Measurements from ENCODE around the gene PLCB4. TPM values are rescaled to one million over a fixed set of nuclear protein-coding genes. Genes with fewer than 3 reads are reported as not detected.

Gene PLCB4
- total and polyA plus RNA-seq, 2 experiments from 2014 or later = 6.5 to 16.1 TPM

- TF ChIP-seq, protein P1, sequence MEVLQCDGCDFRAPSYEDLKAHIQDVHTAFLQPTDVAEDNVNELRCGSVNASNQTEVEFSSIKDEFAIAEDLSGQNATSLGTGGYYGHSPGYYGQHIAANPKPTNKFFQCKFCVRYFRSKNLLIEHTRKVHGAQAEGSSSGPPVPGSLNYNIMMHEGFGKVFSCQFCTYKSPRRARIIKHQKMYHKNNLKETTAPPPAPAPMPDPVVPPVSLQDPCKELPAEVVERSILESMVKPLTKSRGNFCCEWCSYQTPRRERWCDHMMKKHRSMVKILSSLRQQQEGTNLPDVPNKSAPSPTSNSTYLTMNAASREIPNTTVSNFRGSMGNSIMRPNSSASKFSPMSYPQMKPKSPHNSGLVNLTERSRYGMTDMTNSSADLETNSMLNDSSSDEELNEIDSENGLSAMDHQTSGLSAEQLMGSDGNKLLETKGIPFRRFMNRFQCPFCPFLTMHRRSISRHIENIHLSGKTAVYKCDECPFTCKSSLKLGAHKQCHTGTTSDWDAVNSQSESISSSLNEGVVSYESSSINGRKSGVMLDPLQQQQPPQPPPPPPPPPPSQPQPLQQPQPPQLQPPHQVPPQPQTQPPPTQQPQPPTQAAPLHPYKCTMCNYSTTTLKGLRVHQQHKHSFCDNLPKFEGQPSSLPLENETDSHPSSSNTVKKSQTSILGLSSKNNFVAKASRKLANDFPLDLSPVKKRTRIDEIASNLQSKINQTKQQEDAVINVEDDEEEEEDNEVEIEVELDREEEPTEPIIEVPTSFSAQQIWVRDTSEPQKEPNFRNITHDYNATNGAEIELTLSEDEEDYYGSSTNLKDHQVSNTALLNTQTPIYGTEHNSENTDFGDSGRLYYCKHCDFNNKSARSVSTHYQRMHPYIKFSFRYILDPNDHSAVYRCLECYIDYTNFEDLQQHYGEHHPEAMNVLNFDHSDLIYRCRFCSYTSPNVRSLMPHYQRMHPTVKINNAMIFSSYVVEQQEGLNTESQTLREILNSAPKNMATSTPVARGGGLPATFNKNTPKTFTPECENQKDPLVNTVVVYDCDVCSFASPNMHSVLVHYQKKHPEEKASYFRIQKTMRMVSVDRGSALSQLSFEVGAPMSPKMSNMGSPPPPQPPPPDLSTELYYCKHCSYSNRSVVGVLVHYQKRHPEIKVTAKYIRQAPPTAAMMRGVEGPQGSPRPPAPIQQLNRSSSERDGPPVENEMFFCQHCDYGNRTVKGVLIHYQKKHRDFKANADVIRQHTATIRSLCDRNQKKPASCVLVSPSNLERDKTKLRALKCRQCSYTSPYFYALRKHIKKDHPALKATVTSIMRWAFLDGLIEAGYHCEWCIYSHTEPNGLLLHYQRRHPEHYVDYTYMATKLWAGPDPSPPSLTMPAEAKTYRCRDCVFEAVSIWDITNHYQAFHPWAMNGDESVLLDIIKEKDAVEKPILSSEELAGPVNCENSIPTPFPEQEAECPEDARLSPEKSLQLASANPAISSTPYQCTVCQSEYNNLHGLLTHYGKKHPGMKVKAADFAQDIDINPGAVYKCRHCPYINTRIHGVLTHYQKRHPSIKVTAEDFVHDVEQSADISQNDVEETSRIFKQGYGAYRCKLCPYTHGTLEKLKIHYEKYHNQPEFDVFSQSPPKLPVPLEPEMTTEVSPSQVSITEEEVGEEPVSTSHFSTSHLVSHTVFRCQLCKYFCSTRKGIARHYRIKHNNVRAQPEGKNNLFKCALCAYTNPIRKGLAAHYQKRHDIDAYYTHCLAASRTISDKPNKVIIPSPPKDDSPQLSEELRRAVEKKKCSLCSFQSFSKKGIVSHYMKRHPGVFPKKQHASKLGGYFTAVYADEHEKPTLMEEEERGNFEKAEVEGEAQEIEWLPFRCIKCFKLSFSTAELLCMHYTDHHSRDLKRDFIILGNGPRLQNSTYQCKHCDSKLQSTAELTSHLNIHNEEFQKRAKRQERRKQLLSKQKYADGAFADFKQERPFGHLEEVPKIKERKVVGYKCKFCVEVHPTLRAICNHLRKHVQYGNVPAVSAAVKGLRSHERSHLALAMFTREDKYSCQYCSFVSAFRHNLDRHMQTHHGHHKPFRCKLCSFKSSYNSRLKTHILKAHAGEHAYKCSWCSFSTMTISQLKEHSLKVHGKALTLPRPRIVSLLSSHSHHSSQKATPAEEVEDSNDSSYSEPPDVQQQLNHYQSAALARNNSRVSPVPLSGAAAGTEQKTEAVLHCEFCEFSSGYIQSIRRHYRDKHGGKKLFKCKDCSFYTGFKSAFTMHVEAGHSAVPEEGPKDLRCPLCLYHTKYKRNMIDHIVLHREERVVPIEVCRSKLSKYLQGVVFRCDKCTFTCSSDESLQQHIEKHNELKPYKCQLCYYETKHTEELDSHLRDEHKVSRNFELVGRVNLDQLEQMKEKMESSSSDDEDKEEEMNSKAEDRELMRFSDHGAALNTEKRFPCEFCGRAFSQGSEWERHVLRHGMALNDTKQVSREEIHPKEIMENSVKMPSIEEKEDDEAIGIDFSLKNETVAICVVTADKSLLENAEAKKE (CRISPR knock-in tag; IDR thresholded peaks at IDR 0.05) = no peak
- TF ChIP-seq STAT1 (IDR thresholded peaks at IDR 0.05; ENCODE audit: unreplicated experiment) = no peak
- TF ChIP-seq, protein P2, sequence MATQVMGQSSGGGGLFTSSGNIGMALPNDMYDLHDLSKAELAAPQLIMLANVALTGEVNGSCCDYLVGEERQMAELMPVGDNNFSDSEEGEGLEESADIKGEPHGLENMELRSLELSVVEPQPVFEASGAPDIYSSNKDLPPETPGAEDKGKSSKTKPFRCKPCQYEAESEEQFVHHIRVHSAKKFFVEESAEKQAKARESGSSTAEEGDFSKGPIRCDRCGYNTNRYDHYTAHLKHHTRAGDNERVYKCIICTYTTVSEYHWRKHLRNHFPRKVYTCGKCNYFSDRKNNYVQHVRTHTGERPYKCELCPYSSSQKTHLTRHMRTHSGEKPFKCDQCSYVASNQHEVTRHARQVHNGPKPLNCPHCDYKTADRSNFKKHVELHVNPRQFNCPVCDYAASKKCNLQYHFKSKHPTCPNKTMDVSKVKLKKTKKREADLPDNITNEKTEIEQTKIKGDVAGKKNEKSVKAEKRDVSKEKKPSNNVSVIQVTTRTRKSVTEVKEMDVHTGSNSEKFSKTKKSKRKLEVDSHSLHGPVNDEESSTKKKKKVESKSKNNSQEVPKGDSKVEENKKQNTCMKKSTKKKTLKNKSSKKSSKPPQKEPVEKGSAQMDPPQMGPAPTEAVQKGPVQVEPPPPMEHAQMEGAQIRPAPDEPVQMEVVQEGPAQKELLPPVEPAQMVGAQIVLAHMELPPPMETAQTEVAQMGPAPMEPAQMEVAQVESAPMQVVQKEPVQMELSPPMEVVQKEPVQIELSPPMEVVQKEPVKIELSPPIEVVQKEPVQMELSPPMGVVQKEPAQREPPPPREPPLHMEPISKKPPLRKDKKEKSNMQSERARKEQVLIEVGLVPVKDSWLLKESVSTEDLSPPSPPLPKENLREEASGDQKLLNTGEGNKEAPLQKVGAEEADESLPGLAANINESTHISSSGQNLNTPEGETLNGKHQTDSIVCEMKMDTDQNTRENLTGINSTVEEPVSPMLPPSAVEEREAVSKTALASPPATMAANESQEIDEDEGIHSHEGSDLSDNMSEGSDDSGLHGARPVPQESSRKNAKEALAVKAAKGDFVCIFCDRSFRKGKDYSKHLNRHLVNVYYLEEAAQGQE (IDR thresholded peaks at IDR 0.05; ENCODE audit: unreplicated experiment) = no peak
Measured at GRCh38 chr20:9354579-9354978, 285.7 kb downstream of the PLCB4 start (continued).

DNA sequence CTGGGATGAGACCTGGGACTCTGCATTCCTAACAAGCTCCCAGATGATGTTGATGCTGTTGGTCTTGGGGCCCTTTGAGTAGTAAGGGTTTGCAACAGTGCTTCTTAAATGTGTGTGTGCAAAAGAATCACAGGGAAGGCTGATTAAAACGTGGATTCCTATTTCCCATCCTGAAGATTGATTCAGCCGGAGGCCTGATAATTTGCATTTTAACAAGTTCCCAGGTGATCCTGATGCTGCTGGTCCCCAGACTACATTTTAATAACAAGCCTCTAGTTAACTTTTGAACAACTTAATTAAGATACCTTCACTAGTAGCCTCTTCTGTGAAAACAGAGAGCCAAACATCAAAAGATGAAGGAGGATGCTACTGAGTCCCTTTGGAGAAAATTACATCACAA lies 289.1 kb downstream of the PLCB4 start:
- Mint-ChIP-seq H3K27me3 (ENCODE audit: insufficient read depth, low read depth, poor library complexity) (peaks cover 3% of the 10 kb centered on the region), H3K4me1 (peaks cover 9% of the 10 kb centered on the region; the same call in 2 of the 3 replicates), H3K4me3 (no peak overlapping the region), H3K27ac (no peak overlapping the region), H3K36me3 (ENCODE audit: low read depth) (no peaks in the 10 kb centered on the region), H3K9me3 (no peaks in the 10 kb centered on the region)
- DNase-seq (ENCODE audit: low spot score) = no peak
- no peak overlapping the region for H2AFZ ChIP-seq
- H3K4me2 ChIP-seq = no peak overlapping the region
- H3K27me3 ChIP-seq (ENCODE audit: insufficient read depth) = no peaks in the 10 kb centered on the region
- no peaks in the 10 kb centered on the region for H3K79me2 ChIP-seq (replicated peaks; ENCODE audit: insufficient read depth)
- no peaks in the 10 kb centered on the region for H3K36me3 ChIP-seq (ENCODE audit: insufficient read depth)
- H3K4me3 ChIP-seq = no peak overlapping the region
- TF ChIP-seq ZNF331 (CRISPR knock-in tag; IDR thresholded peaks at IDR 0.05; ENCODE audit: low read depth) = no peak
- TF ChIP-seq CREB1 (CRISPR knock-in tag; IDR thresholded peaks at IDR 0.05; ENCODE audit: low read depth) = no peak
- no peaks in the 10 kb centered on the region for H3F3A ChIP-seq (replicated peaks; ENCODE audit: low read depth)
- 0 out of 2 replicates have a peak, but pooled peaks cover 5% of the 10 kb centered on the region for H3K4me1 ChIP-seq (ENCODE audit: insufficient read depth)
- H4K20me1 ChIP-seq (replicated peaks; ENCODE audit: insufficient read depth) = no peaks in the 10 kb centered on the region
- H3K9me2 ChIP-seq (ENCODE audit: insufficient read depth) = no peaks in the 10 kb centered on the region
- no peak overlapping the region for H3K27ac ChIP-seq (ENCODE audit: low read depth)
- ATAC-seq = no peak

Data from GM23338 (cell line).